Measurements from ENCODE around the gene VMP1.
"Not testable (repeated sequence)": the region's sequence is repeated elsewhere in the genome, so short reads cannot be mapped to it uniquely, and the experiment has no call there.

DNA sequence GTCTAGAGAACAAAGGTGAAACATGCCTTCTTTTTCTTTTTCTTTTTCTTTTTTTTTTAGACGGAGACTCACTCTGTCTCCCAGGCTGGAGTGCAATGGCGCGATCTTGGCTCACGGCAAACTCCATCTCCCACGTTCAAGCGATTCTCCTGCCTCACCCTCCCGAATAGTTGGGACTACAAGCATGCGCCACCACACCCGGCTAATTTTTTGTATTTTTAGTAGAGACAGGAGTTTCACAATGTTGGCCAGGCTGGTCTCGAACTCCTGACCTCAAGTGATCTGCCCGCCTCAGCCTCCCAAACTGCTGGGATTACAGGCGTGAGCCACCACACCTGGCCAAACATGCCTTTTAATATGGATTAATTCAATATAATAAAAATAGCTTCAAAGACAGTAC is 47.6 kb downstream of the VMP1 start:
- not testable (repeated sequence) for TF ChIP-seq POLR2AphosphoS5, POLR2A, EP300 (IDR thresholded peaks at IDR 0.05)
- TF ChIP-seq, protein P1, sequence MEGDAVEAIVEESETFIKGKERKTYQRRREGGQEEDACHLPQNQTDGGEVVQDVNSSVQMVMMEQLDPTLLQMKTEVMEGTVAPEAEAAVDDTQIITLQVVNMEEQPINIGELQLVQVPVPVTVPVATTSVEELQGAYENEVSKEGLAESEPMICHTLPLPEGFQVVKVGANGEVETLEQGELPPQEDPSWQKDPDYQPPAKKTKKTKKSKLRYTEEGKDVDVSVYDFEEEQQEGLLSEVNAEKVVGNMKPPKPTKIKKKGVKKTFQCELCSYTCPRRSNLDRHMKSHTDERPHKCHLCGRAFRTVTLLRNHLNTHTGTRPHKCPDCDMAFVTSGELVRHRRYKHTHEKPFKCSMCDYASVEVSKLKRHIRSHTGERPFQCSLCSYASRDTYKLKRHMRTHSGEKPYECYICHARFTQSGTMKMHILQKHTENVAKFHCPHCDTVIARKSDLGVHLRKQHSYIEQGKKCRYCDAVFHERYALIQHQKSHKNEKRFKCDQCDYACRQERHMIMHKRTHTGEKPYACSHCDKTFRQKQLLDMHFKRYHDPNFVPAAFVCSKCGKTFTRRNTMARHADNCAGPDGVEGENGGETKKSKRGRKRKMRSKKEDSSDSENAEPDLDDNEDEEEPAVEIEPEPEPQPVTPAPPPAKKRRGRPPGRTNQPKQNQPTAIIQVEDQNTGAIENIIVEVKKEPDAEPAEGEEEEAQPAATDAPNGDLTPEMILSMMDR (IDR thresholded peaks at IDR 0.05), result not testable (repeated sequence)

Data from suprapubic skin (tissue), 4 donors.